ENCODE measurements around the gene MORC2. TPM values are rescaled to one million over a fixed set of nuclear protein-coding genes. Genes with fewer than 3 reads are reported as not detected.
A peak's percentile ranks its signal among the peaks of the same experiment; 100 is the strongest.

Gene MORC2
- total and polyA plus RNA-seq, 2 of the 13 experiments (the other 11 are each of a cell fraction or from before 2014, with no cell fraction given) = 11.9 to 18.3 TPM

DNA sequence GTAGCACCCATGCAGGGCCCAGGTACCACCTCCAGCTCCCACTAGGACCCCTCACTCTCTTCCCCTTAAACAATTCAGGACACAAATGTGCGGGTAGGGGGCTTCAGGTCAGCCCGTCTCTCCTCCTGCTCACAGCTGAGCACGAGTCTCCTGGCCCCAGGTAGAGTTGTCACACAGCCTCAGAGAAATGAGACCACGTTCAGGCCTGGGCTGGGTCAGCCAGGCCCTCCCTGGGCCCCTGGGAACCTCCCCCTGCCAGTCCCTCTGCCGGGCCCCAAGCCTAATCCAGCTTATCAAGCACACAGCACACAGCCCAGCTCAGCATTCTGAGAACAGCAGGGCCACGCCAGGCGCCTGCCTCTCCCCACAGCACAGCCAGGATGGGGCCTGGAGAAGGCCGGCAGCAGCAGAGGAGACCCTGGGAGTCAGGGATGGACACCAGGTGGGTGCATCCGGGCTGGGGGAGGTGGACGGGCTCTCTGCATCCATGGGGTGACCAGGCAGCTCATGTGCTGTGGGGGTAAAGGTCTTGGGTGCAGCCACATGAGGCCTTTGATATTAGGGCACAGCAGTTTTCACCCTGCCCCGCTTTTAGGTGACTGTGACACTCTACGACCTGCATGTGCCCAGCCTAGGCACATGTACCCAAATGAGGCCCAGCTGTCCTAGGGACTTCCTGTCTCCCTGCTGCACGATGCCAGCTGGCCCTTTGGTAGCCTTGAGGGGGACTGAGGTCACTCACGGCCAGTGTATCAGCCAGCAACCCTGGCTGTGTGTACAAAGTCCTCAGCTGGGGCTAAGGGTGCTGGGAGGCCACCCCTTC is 87.0 kb downstream of the MORC2 start (continued):
- no peak for TF ChIP-seq ZNF468 (CRISPR knock-in tag; IDR thresholded peaks at IDR 0.05)
- TF ChIP-seq, protein P1, sequence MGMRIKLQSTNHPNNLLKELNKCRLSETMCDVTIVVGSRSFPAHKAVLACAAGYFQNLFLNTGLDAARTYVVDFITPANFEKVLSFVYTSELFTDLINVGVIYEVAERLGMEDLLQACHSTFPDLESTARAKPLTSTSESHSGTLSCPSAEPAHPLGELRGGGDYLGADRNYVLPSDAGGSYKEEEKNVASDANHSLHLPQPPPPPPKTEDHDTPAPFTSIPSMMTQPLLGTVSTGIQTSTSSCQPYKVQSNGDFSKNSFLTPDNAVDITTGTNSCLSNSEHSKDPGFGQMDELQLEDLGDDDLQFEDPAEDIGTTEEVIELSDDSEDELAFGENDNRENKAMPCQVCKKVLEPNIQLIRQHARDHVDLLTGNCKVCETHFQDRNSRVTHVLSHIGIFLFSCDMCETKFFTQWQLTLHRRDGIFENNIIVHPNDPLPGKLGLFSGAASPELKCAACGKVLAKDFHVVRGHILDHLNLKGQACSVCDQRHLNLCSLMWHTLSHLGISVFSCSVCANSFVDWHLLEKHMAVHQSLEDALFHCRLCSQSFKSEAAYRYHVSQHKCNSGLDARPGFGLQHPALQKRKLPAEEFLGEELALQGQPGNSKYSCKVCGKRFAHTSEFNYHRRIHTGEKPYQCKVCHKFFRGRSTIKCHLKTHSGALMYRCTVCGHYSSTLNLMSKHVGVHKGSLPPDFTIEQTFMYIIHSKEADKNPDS (CRISPR knock-in tag; IDR thresholded peaks at IDR 0.05) = no peak
- no peak for TF ChIP-seq NFE2L2 (IDR thresholded peaks at IDR 0.05; ENCODE audit: low read length)
- TF ChIP-seq AKAP8 (CRISPR knock-in tag; IDR thresholded peaks at IDR 0.05) = no peak
- no peak for TF ChIP-seq ZNF572 (CRISPR knock-in tag; IDR thresholded peaks at IDR 0.05)
- 0 out of 2 replicates have a peak, but pooled peaks have one; percentile 28 for TF ChIP-seq HDAC2 (CRISPR knock-in tag; IDR thresholded peaks at IDR 0.05)
- TF ChIP-seq, protein P2, sequence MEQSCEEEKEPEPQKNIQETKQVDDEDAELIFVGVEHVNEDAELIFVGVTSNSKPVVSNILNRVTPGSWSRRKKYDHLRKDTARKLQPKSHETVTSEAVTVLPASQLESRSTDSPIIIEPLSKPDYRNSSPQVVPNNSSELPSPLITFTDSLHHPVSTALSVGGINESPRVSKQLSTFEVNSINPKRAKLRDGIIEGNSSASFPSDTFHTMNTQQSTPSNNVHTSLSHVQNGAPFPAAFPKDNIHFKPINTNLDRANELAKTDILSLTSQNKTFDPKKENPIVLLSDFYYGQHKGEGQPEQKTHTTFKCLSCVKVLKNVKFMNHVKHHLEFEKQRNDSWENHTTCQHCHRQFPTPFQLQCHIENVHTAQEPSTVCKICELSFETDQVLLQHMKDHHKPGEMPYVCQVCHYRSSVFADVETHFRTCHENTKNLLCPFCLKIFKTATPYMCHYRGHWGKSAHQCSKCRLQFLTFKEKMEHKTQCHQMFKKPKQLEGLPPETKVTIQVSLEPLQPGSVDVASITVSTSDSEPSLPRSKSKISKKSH (CRISPR knock-in tag; IDR thresholded peaks at IDR 0.05; ENCODE audit: borderline replicate concordance) = no peak
- TF ChIP-seq ZFP1 (CRISPR knock-in tag; IDR thresholded peaks at IDR 0.05) = no peak
- TF ChIP-seq CBX2 (IDR thresholded peaks at IDR 0.05; ENCODE audit: low read depth, low read length) = no peak
- no peak for TF ChIP-seq CBX2 (CRISPR knock-in tag; IDR thresholded peaks at IDR 0.05; ENCODE audit: low read depth)
- no peak for TF ChIP-seq PRPF4 (IDR thresholded peaks at IDR 0.05; ENCODE audit: low read depth, low read length, poor library complexity, severe bottlenecking)
- TF ChIP-seq, protein P3, sequence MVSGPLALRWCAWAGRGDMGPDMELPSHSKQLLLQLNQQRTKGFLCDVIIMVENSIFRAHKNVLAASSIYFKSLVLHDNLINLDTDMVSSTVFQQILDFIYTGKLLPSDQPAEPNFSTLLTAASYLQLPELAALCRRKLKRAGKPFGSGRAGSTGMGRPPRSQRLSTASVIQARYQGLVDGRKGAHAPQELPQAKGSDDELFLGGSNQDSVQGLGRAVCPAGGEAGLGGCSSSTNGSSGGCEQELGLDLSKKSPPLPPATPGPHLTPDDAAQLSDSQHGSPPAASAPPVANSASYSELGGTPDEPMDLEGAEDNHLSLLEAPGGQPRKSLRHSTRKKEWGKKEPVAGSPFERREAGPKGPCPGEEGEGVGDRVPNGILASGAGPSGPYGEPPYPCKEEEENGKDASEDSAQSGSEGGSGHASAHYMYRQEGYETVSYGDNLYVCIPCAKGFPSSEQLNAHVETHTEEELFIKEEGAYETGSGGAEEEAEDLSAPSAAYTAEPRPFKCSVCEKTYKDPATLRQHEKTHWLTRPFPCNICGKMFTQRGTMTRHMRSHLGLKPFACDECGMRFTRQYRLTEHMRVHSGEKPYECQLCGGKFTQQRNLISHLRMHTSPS (CRISPR knock-in tag; IDR thresholded peaks at IDR 0.05; ENCODE audit: low read depth) = peak; percentile 93
- no peak for TF ChIP-seq HNRNPH1 (optimal IDR thresholded peaks at IDR 0.05; ENCODE audit: low read depth, low read length)
- no peak; the same call in 1 of the 2 replicates for TF ChIP-seq NCOR1 (IDR thresholded peaks at IDR 0.05; ENCODE audit: borderline replicate concordance, low read length)
- no peak for TF ChIP-seq ZNF256 (CRISPR knock-in tag; conservative IDR thresholded peaks at IDR 0.05)
- TF ChIP-seq ZNF746 (CRISPR knock-in tag; IDR thresholded peaks at IDR 0.05) = no peak
- TF ChIP-seq ZNF253 (CRISPR knock-in tag; IDR thresholded peaks at IDR 0.05; ENCODE audit: borderline replicate concordance) = no peak

Data from HepG2 (cell line).